K562 (cell line): ENCODE measurements around the gene COQ6. TPM values are rescaled to one million over a fixed set of nuclear protein-coding genes. Genes with fewer than 3 reads are reported as not detected.

Experiments used
- ETV5 ChIP-seq: sonication (generic); formaldehyde crosslinking; IDR thresholded peaks from 2 replicates; pipeline ENCODE4 v1.4.0; 2020; ENCODE audit warnings: low read depth, mild to moderate bottlenecking, missing genetic modification reagents
- ILK ChIP-seq: fragments of 450-650 bp; IDR thresholded peaks from 2 replicates; pipeline ENCODE4 v1.6.1; 2016; ENCODE audit warnings: missing genetic modification characterization, low read depth, mild to moderate bottlenecking, missing compliant biosample characterization, moderate library complexity, borderline replicate concordance
- LCOR ChIP-seq: sonication (generic); formaldehyde crosslinking; IDR thresholded peaks from 2 replicates; pipeline ENCODE4 v1.8.0; 2022; ENCODE audit warnings: mild to moderate bottlenecking, missing genetic modification reagents
- NRF1 ChIP-seq, 2 experiments: fragments of 450-650 bp; IDR thresholded peaks in 1 of 2; conservative IDR thresholded peaks in 1 of 2; 2 replicates each; pipeline ENCODE4 v1.6.1; 2014; ENCODE audit warnings: mild to moderate bottlenecking in 2 of 2
- TAF7 ChIP-seq: fragments of 450-650 bp; IDR thresholded peaks from 2 replicates; pipeline ENCODE4 v1.6.1; 2016; ENCODE audit warnings: missing genetic modification characterization, missing compliant biosample characterization
- ZBTB40 ChIP-seq, 2 experiments: fragments of 450-650 bp in 1 of 2; sonication (generic) in 1 of 2; formaldehyde crosslinking in 1 of 2; IDR thresholded peaks; 2 replicates each; pipeline versions ENCODE4 v1.7.1 to v1.9.0; 2016 to 2022; ENCODE audit warnings: inconsistent platforms in 1 of 2, mild to moderate bottlenecking in 1 of 2, missing genetic modification reagents in 1 of 2
- ZBTB9 ChIP-seq: fragments of 450-650 bp; formaldehyde crosslinking; IDR thresholded peaks from 2 replicates; pipeline ENCODE4 v1.4.0; 2020; ENCODE audit warnings: mild to moderate bottlenecking, moderate library complexity
- ZNF239 ChIP-seq: fragments of 250-450 bp; sonication (Bioruptor Pico); IDR thresholded peaks from 2 replicates; pipeline ENCODE4 v1.4.0; 2020; ENCODE audit warnings: mild to moderate bottlenecking
- ZNF717 ChIP-seq: fragments of 250-450 bp; sonication (Bioruptor Pico); IDR thresholded peaks from 2 replicates; pipeline ENCODE4 v1.5.0; 2021
- ZNF766 ChIP-seq: fragments of 200-800 bp; sonication (Bioruptor generic); conservative IDR thresholded peaks from 2 replicates; pipeline ENCODE4 v1.6.1; 2016; ENCODE audit warnings: missing genetic modification characterization, missing compliant biosample characterization
- polyA plus RNA-seq, 8 experiments: library from polyadenylated mRNA; depleted of rRNA in 4 of 8; stranded (reverse) in 5 of 8; unstranded in 3 of 8; fragments of >200 nt; fragmentation: Nextera tagmentation in 2 of 8; fragmentation: Illumina TruSeq in 1 of 8; extraction: Ambion mirVana in 2 of 8; extraction: Trizol in 1 of 8; gene quantifications; 2 replicates each; pipeline versions ENCODE4 v1.2.1 to v1.2.3, GENCODE V29; 2011 to 2014; ENCODE audit warnings: inconsistent platforms in 1 of 8, missing spikeins in 1 of 8
- total RNA-seq, 7 experiments: library from RNA; depleted of rRNA in 6 of 7; stranded (reverse); fragments of >200 nt in 6 of 7; fragmentation: Illumina TruSeq in 2 of 7; extraction: Trizol in 2 of 7; gene quantifications; 2 replicates each; pipeline versions ENCODE4 v1.2.1 to v1.2.3, GENCODE V29; 2011 to 2021; ENCODE audit warnings: low replicate concordance in 1 of 7
- TF ChIP-seq, protein P1 (sequence below): conservative IDR thresholded peaks from 2 replicates; pipeline ENCODE4 v1.6.1; 2011; ENCODE audit warnings: low read depth, mild to moderate bottlenecking, low read length; ENCODE audit not compliant: control insufficient read depth
- TF ChIP-seq, protein P2 (sequence below): fragments of 450-650 bp; formaldehyde crosslinking; IDR thresholded peaks from 2 replicates; pipeline ENCODE4 v1.4.0; 2022; ENCODE audit warnings: missing genetic modification characterization

The COQ6 gene
- total and polyA plus RNA-seq, 9 of the 15 experiments (the other 6 are each of a cell fraction or from before 2014, with no cell fraction given), result 4.3 to 29.0 (median 11.7) TPM

GRCh38 chr14:73949752-73950734 is at the start of gene COQ6, which contains the start of gene FAM161B (continued):
- TF ChIP-seq ZBTB40 (IDR thresholded peaks at IDR 0.05) (peak; percentile 86), ZBTB40 (CRISPR knock-in tag; IDR thresholded peaks at IDR 0.05) (no peak), ZBTB9 (CRISPR knock-in tag) (peak; percentile 50; the same call in 1 of the 2 replicates), LCOR (CRISPR knock-in tag) (0 out of 2 replicates have a peak, but pooled peaks have one; percentile 26), TAF7 (peak; percentile 66; the same call in 1 of the 2 replicates), NRF1 (conservative IDR thresholded peaks at IDR 0.05 in 1 of 2, IDR thresholded peaks at IDR 0.05 in 1 of 2) (peak; percentile 90 to 92), ETV5 (CRISPR knock-in tag) (peak; percentile 68; the same call in 1 of the 2 replicates), ZNF239 (no peak), ZNF717 (CRISPR knock-in tag) (no peak), ZNF766 (CRISPR knock-in tag) (0 out of 2 replicates have a peak, but pooled peaks have one; percentile 18), ILK (tag) (no peak)
- TF ChIP-seq, protein P1, sequence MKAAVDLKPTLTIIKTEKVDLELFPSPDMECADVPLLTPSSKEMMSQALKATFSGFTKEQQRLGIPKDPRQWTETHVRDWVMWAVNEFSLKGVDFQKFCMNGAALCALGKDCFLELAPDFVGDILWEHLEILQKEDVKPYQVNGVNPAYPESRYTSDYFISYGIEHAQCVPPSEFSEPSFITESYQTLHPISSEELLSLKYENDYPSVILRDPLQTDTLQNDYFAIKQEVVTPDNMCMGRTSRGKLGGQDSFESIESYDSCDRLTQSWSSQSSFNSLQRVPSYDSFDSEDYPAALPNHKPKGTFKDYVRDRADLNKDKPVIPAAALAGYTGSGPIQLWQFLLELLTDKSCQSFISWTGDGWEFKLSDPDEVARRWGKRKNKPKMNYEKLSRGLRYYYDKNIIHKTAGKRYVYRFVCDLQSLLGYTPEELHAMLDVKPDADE, result peak; percentile 75; the same call in 1 of the 2 replicates
- TF ChIP-seq, protein P2, sequence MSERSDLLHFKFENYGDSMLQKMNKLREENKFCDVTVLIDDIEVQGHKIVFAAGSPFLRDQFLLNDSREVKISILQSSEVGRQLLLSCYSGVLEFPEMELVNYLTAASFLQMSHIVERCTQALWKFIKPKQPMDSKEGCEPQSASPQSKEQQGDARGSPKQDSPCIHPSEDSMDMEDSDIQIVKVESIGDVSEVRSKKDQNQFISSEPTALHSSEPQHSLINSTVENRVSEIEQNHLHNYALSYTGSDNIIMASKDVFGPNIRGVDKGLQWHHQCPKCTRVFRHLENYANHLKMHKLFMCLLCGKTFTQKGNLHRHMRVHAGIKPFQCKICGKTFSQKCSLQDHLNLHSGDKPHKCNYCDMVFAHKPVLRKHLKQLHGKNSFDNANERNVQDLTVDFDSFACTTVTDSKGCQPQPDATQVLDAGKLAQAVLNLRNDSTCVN, result no peak
